GM18519 (cell line): Measurements from ENCODE around the gene CFH.
"Not testable (repeated sequence)": the region's sequence is repeated elsewhere in the genome, so short reads cannot be mapped to it uniquely, and the experiment has no call there.

Experiments used
- ATAC-seq: cut with Tn5 transposase; IDR thresholded peaks from one replicate; pipeline ENCODE4 v1.9.1; 2021; ENCODE audit warnings: mild to moderate bottlenecking, moderate library complexity; ENCODE audit not compliant: unreplicated experiment, low FRiP score

The CFH gene

GRCh38 chr1:196738730-196739129 is 86.9 kb downstream of the CFH start:
- ATAC-seq, result no peak

DNA sequence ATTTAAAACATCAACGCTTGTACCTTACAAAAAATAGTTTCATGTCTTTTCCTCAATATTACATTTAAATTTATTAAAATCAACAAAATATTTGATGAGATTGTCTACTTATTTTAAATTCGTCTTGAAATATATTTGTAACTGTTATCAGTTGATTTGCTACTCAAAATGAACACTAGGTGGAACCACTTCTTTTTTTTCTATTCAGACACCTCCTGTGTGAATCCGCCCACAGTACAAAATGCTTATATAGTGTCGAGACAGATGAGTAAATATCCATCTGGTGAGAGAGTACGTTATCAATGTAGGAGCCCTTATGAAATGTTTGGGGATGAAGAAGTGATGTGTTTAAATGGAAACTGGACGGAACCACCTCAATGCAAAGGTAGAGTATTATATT is 91.4 kb downstream of the CFH start:
- ATAC-seq, result peak; percentile 81

DNA sequence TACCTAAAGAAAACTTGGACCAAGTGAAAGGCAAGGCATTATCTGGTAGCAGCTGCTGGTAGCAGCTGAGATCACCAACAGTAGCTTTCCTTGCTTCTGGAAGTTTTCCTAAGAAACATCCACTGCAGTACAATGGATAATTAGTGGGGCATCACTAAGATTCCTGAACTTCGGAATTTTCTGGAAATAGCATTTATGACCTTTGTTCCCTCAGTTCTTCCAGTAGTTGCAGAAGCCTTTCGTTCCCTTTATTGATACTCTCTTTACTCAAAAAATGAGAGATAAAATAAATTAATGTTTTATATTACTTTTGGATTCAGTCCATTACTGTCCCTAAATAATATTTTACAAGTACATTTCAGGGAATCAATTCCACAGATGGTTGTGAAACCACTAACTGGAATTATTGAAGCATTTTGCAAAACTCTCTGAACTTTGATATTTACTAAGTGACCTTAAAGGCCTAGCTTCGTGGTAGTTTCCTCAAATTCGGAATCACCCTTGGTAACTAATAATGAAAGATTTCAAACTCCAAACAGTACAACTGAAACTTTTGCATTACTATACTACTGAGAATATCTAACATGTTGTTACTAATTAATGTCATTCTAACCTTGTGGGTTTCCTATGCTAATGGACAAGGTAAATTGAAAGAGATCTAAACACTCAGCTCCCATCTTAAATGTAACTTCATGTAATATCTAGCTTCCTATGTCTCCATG is 113.3 kb downstream of the CFH start:
- ATAC-seq, result not testable (repeated sequence)

- ATAC-seq, result not testable (repeated sequence)
Observed at GRCh38 chr1:196769823-196770222, 118.0 kb downstream of the CFH start.

- no peak for ATAC-seq
Observed at GRCh38 chr1:196773713-196774112, 121.9 kb downstream of the CFH start.

DNA sequence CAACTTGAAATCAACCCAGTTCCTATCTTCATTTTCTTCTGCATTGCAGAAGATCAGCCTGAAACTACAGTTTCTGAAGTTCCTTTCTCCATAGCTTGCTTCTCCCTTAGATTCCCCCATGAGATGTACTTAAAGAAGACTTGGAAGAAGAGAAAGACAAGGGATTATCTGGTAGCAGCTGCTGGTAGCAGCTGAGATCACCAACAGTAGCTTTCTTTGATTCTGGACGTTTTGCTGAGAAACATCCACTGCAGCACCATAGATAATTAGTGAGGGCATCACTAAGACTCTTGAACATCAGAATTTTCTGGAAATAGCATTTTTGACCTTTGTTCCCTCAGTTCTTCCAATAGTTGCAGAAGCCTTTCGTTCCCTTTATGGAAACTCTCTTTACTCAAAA is 122.3 kb downstream of the CFH start:
- ATAC-seq, result no peak

- peak; percentile 96 for ATAC-seq
Observed at GRCh38 chr1:196774603-196775002, 122.8 kb downstream of the CFH start, which contains the start of gene CFHR3. Gene CFHR3, plus strand, starts transcription at chr1:196774840. Its CDS starts 47 bp downstream, at chr1:196774887.

DNA sequence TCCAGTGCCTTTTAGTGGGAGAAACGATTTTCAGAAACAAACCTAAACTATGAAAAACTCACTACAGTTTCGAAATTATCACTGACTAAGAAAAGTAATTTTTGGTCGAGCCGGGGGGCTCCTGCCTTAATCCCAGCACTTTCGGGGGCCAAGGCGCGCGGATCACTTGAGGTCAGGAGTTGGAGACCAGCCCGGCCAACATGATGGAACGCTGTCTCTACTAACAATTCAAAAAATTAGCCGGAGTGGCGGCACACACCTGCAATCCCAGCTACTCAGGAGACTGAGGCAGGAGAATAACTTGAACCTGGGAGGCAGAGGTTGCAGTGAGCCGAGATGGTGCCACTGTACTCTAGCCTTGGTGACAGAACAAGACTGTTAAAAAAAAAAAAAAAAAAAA is 125.8 kb downstream of the CFH start:
- no peak for ATAC-seq

DNA sequence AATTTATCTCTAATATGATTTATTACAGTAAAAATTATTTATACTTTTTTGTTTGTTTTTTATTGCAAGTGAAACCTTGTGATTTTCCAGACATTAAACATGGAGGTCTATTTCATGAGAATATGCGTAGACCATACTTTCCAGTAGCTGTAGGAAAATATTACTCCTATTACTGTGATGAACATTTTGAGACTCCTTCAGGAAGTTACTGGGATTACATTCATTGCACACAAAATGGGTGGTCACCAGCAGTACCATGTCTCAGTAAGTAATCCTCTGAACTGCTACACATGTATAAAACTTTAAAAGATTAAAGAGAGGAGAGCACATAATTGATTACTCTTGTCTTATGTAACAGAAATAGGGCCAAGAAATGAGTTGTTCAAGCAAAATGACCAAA is 127.2 kb downstream of the CFH start:
- ATAC-seq, result no peak

GRCh38 chr1:196791252-196791651 is 139.4 kb downstream of the CFH start:
- ATAC-seq, result not testable (repeated sequence)

DNA sequence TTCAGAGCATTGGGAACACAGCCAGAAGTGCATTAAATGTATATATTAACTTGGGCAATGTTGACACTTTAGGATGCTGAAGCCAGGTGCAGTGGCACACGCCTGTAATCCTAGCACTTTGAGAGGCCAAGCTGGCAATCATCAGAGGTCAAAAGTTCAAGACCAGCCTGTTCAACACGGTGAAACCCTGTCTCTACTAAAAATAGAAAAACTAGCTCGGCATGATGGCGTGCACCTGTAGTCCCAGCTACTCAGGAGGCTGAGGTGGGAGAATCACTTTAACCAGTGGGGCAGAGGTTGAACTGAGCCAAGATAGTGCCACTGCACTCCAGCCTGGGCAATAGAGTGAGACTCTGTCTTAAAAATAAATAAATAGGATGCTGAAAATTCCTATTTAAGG is 142.3 kb downstream of the CFH start:
- ATAC-seq, result not testable (repeated sequence)
